Measurements from ENCODE around the gene TMEM125. TPM values are rescaled to one million over a fixed set of nuclear protein-coding genes. Genes with fewer than 3 reads are reported as not detected.
A peak's percentile ranks its signal among the peaks of the same experiment; 100 is the strongest.

The TMEM125 gene
- total and polyA plus RNA-seq, 5 donors from 2014 or later = not detected

- no peak for DNase-seq
- H3K27ac Mint-ChIP-seq = no peak within 1 kb of the TSS
- no peak within 1 kb of the TSS for H3K27ac ChIP-seq (ENCODE audit: insufficient read depth, low read length, poor library complexity, severe bottlenecking)
Measured at GRCh38 chr1:43285269-43285990, 15.6 kb downstream of the TMEM125 start, which contains the start of gene C1orf210. TSS of gene C1orf210 (minus strand) at chr1:43285581. CDS start at chr1:43283270, 2,311 bp downstream.

GRCh38 chr1:43286115-43286514, 16.3 kb downstream of the TMEM125 start:
- Histone ChIP-seq H3K4me3 (ENCODE audit: low read depth, low read length) (no peak overlapping the region), H3K27me3 (ENCODE audit: control insufficient read depth, insufficient read depth, low read length) (no peaks in the 10 kb centered on the region), H3K36me3 (ENCODE audit: control insufficient read depth, insufficient read depth, low read length) (no peaks in the 10 kb centered on the region), H3K4me1 (ENCODE audit: control insufficient read depth, insufficient read depth, low read length, poor library complexity, severe bottlenecking) (no peaks in the 10 kb centered on the region), H3K9me3 (ENCODE audit: control insufficient read depth in 2 of 2, low read length in 2 of 2) (no peaks in the 10 kb centered on the region), H3K27ac (ENCODE audit: insufficient read depth, low read length, poor library complexity, severe bottlenecking) (no peak overlapping the region)
- Mint-ChIP-seq H3K9me3 (no peaks in the 10 kb centered on the region), H3K36me3 (no peaks in the 10 kb centered on the region), H3K27me3 (no peaks in the 10 kb centered on the region), H3K27ac (no peak overlapping the region), H3K4me3 (no peak overlapping the region), H3K4me1 (peaks cover 0 to 2% (median 0%) of the 10 kb centered on the region in 4 donors)
- ATAC-seq (ENCODE audit: low read depth in 2 of 2) = no peak
- DNase-seq = no peak

More at GRCh38 chr1:43285269-43285990, 15.6 kb downstream of the TMEM125 start, which contains the start of gene C1orf210:
- H3K4me1 Mint-ChIP-seq = peaks cover 0 to 2% (median 0%) of the 10 kb centered on the region in 4 donors
- H3K27me3 ChIP-seq (ENCODE audit: control insufficient read depth, insufficient read depth, low read length) = no peaks in the 10 kb centered on the region
- no peak within 1 kb of the TSS for H3K4me3 ChIP-seq (ENCODE audit: low read depth, low read length)
- H3K4me3 Mint-ChIP-seq = peak within 1 kb of the TSS in 1 of 4 donors; percentile 45
- no peaks in the 10 kb centered on the region for H3K4me1 ChIP-seq (ENCODE audit: control insufficient read depth, insufficient read depth, low read length, poor library complexity, severe bottlenecking)
- H3K36me3 Mint-ChIP-seq = no peaks in the 10 kb centered on the region
- H3K36me3 ChIP-seq (ENCODE audit: control insufficient read depth, insufficient read depth, low read length) = no peaks in the 10 kb centered on the region
- H3K9me3 Mint-ChIP-seq = no peaks in the 10 kb centered on the region
- no peak for ATAC-seq (ENCODE audit: low read depth in 2 of 2)
- no peaks in the 10 kb centered on the region for H3K9me3 ChIP-seq (ENCODE audit: control insufficient read depth in 2 of 2, low read length in 2 of 2)
- peaks cover 4% of the 10 kb centered on the region for H3K27me3 Mint-ChIP-seq

GRCh38 chr1:43286533-43286932, 16.8 kb downstream of the TMEM125 start:
- H3K36me3 ChIP-seq (ENCODE audit: control insufficient read depth, insufficient read depth, low read length) = no peaks in the 10 kb centered on the region
- ATAC-seq (ENCODE audit: low read depth in 2 of 2) = no peak
- no peaks in the 10 kb centered on the region for H3K4me1 ChIP-seq (ENCODE audit: control insufficient read depth, insufficient read depth, low read length, poor library complexity, severe bottlenecking)
- no peak overlapping the region for H3K4me3 Mint-ChIP-seq
- no peak for DNase-seq
- H3K9me3 Mint-ChIP-seq = no peaks in the 10 kb centered on the region
- no peaks in the 10 kb centered on the region for H3K27me3 ChIP-seq (ENCODE audit: control insufficient read depth, insufficient read depth, low read length)
- no peaks in the 10 kb centered on the region for H3K9me3 ChIP-seq (ENCODE audit: control insufficient read depth in 2 of 2, low read length in 2 of 2)
- no peaks in the 10 kb centered on the region for H3K27me3 Mint-ChIP-seq
- H3K4me3 ChIP-seq (ENCODE audit: low read depth, low read length) = no peak overlapping the region
- H3K27ac ChIP-seq (ENCODE audit: insufficient read depth, low read length, poor library complexity, severe bottlenecking) = no peak overlapping the region
- peaks cover 0 to 2% (median 0%) of the 10 kb centered on the region in 4 donors for H3K4me1 Mint-ChIP-seq
- no peak overlapping the region for H3K27ac Mint-ChIP-seq
- H3K36me3 Mint-ChIP-seq = no peaks in the 10 kb centered on the region

GRCh38 chr1:43288058-43288784, 18.4 kb downstream of the TMEM125 start:
- Histone ChIP-seq H3K36me3 (ENCODE audit: control insufficient read depth, insufficient read depth, low read length) (no peaks in the 10 kb centered on the region), H3K4me1 (ENCODE audit: control insufficient read depth, insufficient read depth, low read length, poor library complexity, severe bottlenecking) (no peaks in the 10 kb centered on the region), H3K9me3 (ENCODE audit: control insufficient read depth in 2 of 2, low read length in 2 of 2) (no peaks in the 10 kb centered on the region), H3K27me3 (ENCODE audit: control insufficient read depth, insufficient read depth, low read length) (no peaks in the 10 kb centered on the region), H3K4me3 (ENCODE audit: low read depth, low read length) (no peak overlapping the region), H3K27ac (ENCODE audit: insufficient read depth, low read length, poor library complexity, severe bottlenecking) (no peak overlapping the region)
- H3K27me3 Mint-ChIP-seq = no peaks in the 10 kb centered on the region
- DNase-seq = no peak
- no peak overlapping the region for H3K4me3 Mint-ChIP-seq
- no peak for ATAC-seq (ENCODE audit: low read depth in 2 of 2)
- H3K36me3 Mint-ChIP-seq = no peaks in the 10 kb centered on the region
- H3K9me3 Mint-ChIP-seq = no peaks in the 10 kb centered on the region
- H3K4me1 Mint-ChIP-seq = peaks cover 0 to 2% (median 0%) of the 10 kb centered on the region in 4 donors
- H3K27ac Mint-ChIP-seq = no peak overlapping the region

- no peaks in the 10 kb centered on the region for H3K9me3 Mint-ChIP-seq
Measured at GRCh38 chr1:43288785-43289706, 19.3 kb downstream of the TMEM125 start.

GRCh38 chr1:43292216-43292615, 22.4 kb downstream of the TMEM125 start:
- Mint-ChIP-seq H3K27me3 (no peaks in the 10 kb centered on the region), H3K27ac (no peak overlapping the region), H3K4me1 (peaks cover 4 to 20% (median 8%) of the 10 kb centered on the region in 4 donors), H3K9me3 (no peaks in the 10 kb centered on the region), H3K4me3 (no peak overlapping the region), H3K36me3 (no peaks in the 10 kb centered on the region)
- Histone ChIP-seq H3K36me3 (ENCODE audit: control insufficient read depth, insufficient read depth, low read length) (no peaks in the 10 kb centered on the region), H3K27me3 (ENCODE audit: control insufficient read depth, insufficient read depth, low read length) (no peaks in the 10 kb centered on the region), H3K4me1 (ENCODE audit: control insufficient read depth, insufficient read depth, low read length, poor library complexity, severe bottlenecking) (peaks cover 12% of the 10 kb centered on the region), H3K27ac (ENCODE audit: insufficient read depth, low read length, poor library complexity, severe bottlenecking) (no peak overlapping the region), H3K9me3 (ENCODE audit: control insufficient read depth in 2 of 2, low read length in 2 of 2) (no peaks in the 10 kb centered on the region), H3K4me3 (ENCODE audit: low read depth, low read length) (no peak overlapping the region)
- DNase-seq (no peak), ATAC-seq (ENCODE audit: low read depth in 2 of 2) (no peak)

More at GRCh38 chr1:43288785-43289706, 19.3 kb downstream of the TMEM125 start:
- no peak overlapping the region for H3K4me3 ChIP-seq (ENCODE audit: low read depth, low read length)
- H3K4me3 Mint-ChIP-seq = no peak overlapping the region
- no peaks in the 10 kb centered on the region for H3K4me1 ChIP-seq (ENCODE audit: control insufficient read depth, insufficient read depth, low read length, poor library complexity, severe bottlenecking)
- no peaks in the 10 kb centered on the region for H3K9me3 ChIP-seq (ENCODE audit: control insufficient read depth in 2 of 2, low read length in 2 of 2)
- peaks cover 0 to 2% (median 0%) of the 10 kb centered on the region in 4 donors for H3K4me1 Mint-ChIP-seq
- no peaks in the 10 kb centered on the region for H3K27me3 ChIP-seq (ENCODE audit: control insufficient read depth, insufficient read depth, low read length)
- no peaks in the 10 kb centered on the region for H3K27me3 Mint-ChIP-seq
- H3K36me3 ChIP-seq (ENCODE audit: control insufficient read depth, insufficient read depth, low read length) = no peaks in the 10 kb centered on the region
- H3K27ac Mint-ChIP-seq = no peak overlapping the region
- DNase-seq (no peak), ATAC-seq (ENCODE audit: low read depth in 2 of 2) (no peak)
- no peak overlapping the region for H3K27ac ChIP-seq (ENCODE audit: insufficient read depth, low read length, poor library complexity, severe bottlenecking)
- no peaks in the 10 kb centered on the region for H3K36me3 Mint-ChIP-seq

- ATAC-seq (ENCODE audit: low read depth in 2 of 2) = no peak
- Histone ChIP-seq H3K27me3 (ENCODE audit: control insufficient read depth, insufficient read depth, low read length) (no peaks in the 10 kb centered on the region), H3K4me1 (ENCODE audit: control insufficient read depth, insufficient read depth, low read length, poor library complexity, severe bottlenecking) (peaks cover 12% of the 10 kb centered on the region), H3K4me3 (ENCODE audit: low read depth, low read length) (no peak overlapping the region), H3K36me3 (ENCODE audit: control insufficient read depth, insufficient read depth, low read length) (no peaks in the 10 kb centered on the region), H3K9me3 (ENCODE audit: control insufficient read depth in 2 of 2, low read length in 2 of 2) (no peaks in the 10 kb centered on the region), H3K27ac (ENCODE audit: insufficient read depth, low read length, poor library complexity, severe bottlenecking) (no peak overlapping the region)
- H3K4me1 Mint-ChIP-seq = peaks cover 4 to 20% (median 8%) of the 10 kb centered on the region in 4 donors
- no peaks in the 10 kb centered on the region for H3K9me3 Mint-ChIP-seq
- peak overlapping the region in 1 of 3 donors; percentile 38 for H3K27ac Mint-ChIP-seq
- H3K36me3 Mint-ChIP-seq = no peaks in the 10 kb centered on the region
- no peaks in the 10 kb centered on the region for H3K27me3 Mint-ChIP-seq
- DNase-seq = no peak
- H3K4me3 Mint-ChIP-seq = no peak overlapping the region
Measured at GRCh38 chr1:43292679-43293078, 22.9 kb downstream of the TMEM125 start.
